ENCODE data around the gene ZNF189. TPM values are rescaled to one million over a fixed set of nuclear protein-coding genes. Genes with fewer than 3 reads are reported as not detected.

Gene ZNF189
- total and polyA plus RNA-seq, 11 donors, result 10.0 to 34.6 (median 19.3) TPM

DNA sequence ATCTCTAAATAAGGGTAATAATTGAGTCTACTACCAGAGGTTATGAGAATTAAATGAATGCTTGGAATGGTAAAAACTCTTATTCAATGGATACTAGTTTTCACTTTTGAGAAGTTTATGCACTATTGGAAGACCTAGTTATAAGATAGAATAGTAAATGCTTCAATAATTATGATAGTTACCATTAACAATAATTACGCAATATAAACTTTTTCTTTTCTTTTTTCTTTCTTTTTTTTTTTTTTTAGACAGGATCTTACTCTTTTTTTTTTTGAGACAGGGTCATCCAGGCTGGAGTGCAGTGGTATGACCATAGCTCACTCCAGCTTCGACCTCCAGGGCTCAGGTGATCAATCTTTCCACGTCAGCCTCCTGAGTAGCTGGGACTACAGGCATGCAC is 30.3 kb downstream of the ZNF189 start:
- H3K4me3 ChIP-seq, result no peak overlapping the region
- H3K4me1 ChIP-seq, result no peaks in the 10 kb centered on the region
- WGBS, 4 donors, result 69 to 83% (median 80%) methylated on average over 3 of the region's 3 CpGs
- no peaks in the 10 kb centered on the region for H3K36me3 ChIP-seq
- DNase-seq (no peak), ATAC-seq (no peak)
- H3K27me3 ChIP-seq, result no peaks in the 10 kb centered on the region
- TF ChIP-seq POLR2A (IDR thresholded peaks at IDR 0.05), result no peak
- TF ChIP-seq, protein P1, sequence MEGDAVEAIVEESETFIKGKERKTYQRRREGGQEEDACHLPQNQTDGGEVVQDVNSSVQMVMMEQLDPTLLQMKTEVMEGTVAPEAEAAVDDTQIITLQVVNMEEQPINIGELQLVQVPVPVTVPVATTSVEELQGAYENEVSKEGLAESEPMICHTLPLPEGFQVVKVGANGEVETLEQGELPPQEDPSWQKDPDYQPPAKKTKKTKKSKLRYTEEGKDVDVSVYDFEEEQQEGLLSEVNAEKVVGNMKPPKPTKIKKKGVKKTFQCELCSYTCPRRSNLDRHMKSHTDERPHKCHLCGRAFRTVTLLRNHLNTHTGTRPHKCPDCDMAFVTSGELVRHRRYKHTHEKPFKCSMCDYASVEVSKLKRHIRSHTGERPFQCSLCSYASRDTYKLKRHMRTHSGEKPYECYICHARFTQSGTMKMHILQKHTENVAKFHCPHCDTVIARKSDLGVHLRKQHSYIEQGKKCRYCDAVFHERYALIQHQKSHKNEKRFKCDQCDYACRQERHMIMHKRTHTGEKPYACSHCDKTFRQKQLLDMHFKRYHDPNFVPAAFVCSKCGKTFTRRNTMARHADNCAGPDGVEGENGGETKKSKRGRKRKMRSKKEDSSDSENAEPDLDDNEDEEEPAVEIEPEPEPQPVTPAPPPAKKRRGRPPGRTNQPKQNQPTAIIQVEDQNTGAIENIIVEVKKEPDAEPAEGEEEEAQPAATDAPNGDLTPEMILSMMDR (IDR thresholded peaks at IDR 0.05), result no peak
- intact Hi-C loops (cut with DNase I), result no loop called here
- no peaks in the 10 kb centered on the region for H3K9me3 ChIP-seq
- H3K27ac ChIP-seq, result no peak overlapping the region

DNA sequence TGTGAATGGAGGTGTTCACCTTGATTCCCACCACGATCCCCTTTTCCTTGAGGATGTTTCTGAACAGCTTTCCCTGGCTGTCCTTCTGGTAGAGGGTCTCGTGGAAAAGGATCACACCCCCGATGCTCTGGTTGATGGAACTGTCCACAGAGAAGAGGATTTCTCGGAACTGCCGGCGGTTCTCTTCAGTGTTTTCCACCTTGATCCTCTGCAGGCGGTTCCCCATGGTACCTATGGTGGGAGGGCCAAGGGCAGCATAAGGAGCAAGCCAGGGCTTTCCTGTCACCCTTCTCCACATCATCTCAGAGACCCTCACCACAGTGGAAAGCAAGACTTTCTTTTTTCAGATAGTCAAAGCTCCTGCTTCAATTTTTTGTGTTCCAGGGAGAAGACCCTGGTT is 31.1 kb downstream of the ZNF189 start:
- Histone ChIP-seq H3K27me3 (no peaks in the 10 kb centered on the region), H3K4me3 (no peak overlapping the region), H3K4me1 (no peaks in the 10 kb centered on the region), H3K9me3 (no peaks in the 10 kb centered on the region), H3K36me3 (no peaks in the 10 kb centered on the region), H3K27ac (no peak overlapping the region)
- TF ChIP-seq, protein P1 (IDR thresholded peaks at IDR 0.05), result no peak
- TF ChIP-seq POLR2A (IDR thresholded peaks at IDR 0.05), result no peak
- WGBS, 4 donors, result 87 to 95% (median 90%) methylated on average over 7 of the region's 7 CpGs
- intact Hi-C loops (cut with DNase I), result no loop called here
- DNase-seq (no peak), ATAC-seq (no peak)

DNA sequence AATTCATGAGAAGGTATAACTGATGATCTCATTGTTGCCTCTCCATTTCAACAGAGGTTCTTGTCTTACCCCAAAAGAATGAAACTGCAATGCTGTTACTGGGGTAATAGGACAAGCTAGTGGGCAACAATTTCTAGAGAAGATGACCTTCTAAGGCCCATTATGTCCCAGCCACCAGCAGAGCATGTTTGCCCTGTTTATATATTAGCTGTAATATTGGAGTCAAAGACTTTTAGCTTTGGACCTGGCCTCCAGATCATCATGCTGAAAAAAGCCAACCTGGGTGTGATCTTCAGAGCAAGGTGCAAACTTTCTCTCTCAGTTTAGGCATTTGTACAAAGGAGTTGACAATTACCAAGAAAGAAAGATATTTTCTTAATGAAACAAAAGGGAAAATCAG is 33.5 kb downstream of the ZNF189 start:
- no peaks in the 10 kb centered on the region for H3K36me3 ChIP-seq
- intact Hi-C loops (cut with DNase I), result no loop called here
- no peak overlapping the region for H3K4me3 ChIP-seq
- TF ChIP-seq, protein P1 (IDR thresholded peaks at IDR 0.05), result no peak
- TF ChIP-seq POLR2A (IDR thresholded peaks at IDR 0.05), result no peak
- no peaks in the 10 kb centered on the region for H3K27me3 ChIP-seq
- ATAC-seq (no peak), DNase-seq (no peak)
- H3K27ac ChIP-seq, result no peak overlapping the region
- H3K9me3 ChIP-seq, result no peaks in the 10 kb centered on the region
- H3K4me1 ChIP-seq, result no peaks in the 10 kb centered on the region

DNA sequence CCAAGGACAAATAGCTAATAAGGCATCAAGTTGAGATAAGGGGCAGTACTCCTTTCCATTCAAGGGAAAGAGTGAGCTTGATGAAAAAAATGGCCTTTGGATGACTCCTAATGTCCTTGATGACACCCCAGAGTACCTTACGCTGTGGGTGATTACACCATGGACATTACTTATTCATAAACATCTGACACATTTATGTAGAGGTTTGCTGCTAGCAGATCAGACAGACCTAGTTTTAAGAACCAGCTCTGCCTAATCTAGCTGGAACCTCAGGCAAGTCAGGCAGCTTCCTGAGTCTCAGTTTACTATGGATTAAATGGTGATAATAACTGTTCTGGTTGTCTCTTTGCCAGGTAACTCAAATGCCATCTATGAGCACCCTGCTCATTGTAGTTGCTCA is 34.1 kb downstream of the ZNF189 start:
- H3K27me3 ChIP-seq, result no peaks in the 10 kb centered on the region
- DNase-seq (no peak), ATAC-seq (no peak)
- TF ChIP-seq POLR2A (IDR thresholded peaks at IDR 0.05), result no peak
- WGBS, 4 donors, result 67 to 81% (median 75%) methylated on average over 1 of the region's 1 CpG
- H3K4me1 ChIP-seq, result no peaks in the 10 kb centered on the region
- H3K27ac ChIP-seq, result no peak overlapping the region
- H3K9me3 ChIP-seq, result no peaks in the 10 kb centered on the region
- intact Hi-C loops (cut with DNase I), result no loop called here
- no peak overlapping the region for H3K4me3 ChIP-seq
- H3K36me3 ChIP-seq, result no peaks in the 10 kb centered on the region

DNA sequence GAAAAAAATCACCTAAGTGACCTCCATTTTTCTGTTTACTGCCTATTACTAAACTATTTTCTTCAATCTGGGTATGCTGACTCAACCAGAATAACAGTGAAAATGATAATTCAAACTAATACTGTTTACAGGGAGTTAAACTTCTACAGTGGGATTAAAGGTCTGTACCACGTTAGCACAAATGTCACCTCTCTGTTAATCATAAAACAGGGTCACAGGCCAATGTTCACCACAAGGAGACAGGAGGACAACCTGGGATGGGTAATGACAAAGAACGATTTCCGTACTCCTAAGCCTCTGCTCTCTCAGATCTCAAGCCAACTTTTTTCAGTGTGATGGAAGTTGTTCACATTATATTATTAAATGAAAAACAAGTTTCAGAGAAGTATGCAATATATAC is 34.6 kb downstream of the ZNF189 start:
- DNase-seq, result no peak
- Histone ChIP-seq H3K27ac (no peak overlapping the region), H3K4me1 (peaks cover 0 to 3% (median 0%) of the 10 kb centered on the region in 12 donors), H3K4me3 (no peak overlapping the region), H3K36me3 (no peaks in the 10 kb centered on the region), H3K27me3 (no peaks in the 10 kb centered on the region), H3K9me3 (no peaks in the 10 kb centered on the region)
- ATAC-seq, result no peak
- TF ChIP-seq, protein P1 (IDR thresholded peaks at IDR 0.05), result no peak
- WGBS, 4 donors, result 74 to 79% (median 76%) methylated on average over 3 of the region's 3 CpGs
- intact Hi-C loops (cut with DNase I), result no loop called here

Measured in heart left ventricle (tissue), 16 donors.